Measurements from ENCODE around the gene PLA2G4A. TPM values are rescaled to one million over a fixed set of nuclear protein-coding genes. Genes with fewer than 3 reads are reported as not detected.

PLA2G4A gene
- total RNA-seq, 1 donor from 2014 or later, result 2.8 TPM

DNA sequence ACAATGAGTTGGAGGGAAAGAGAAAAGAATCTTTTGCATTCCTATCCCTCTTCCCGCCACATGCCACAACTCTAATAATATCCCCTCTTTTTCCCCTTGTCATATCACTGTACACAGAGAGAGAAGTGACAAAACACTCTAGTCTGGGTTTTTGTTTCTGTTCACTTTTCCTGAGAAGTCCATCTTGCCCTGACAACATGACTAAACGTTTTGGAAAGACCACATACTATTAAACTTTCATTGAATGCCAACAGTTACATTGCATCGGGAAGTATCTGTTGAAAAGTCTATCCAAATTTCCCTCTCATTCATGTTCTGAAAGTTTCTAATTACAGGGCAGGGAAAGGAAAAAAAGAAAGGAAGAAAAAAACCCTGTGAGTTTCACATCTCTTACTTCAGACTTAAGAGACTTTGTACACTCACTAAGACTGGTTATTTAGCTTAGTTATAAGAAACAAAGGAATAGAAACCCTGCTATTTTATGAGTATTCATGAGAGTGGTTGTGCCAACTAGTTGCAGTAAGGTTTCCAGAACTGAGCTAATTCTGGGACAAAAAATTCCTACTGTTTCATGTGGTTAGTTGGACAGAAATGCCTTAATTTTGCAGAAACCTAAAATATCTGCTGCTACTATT lies 16.9 kb downstream of the PLA2G4A start:
- Mint-ChIP-seq H3K4me1 (ENCODE audit: unreplicated experiment) (peaks cover 4% of the 10 kb centered on the region), H3K4me3 (no peak overlapping the region), H3K9me3 (peaks cover 4% of the 10 kb centered on the region), H3K27ac (no peak overlapping the region), H3K36me3 (no peaks in the 10 kb centered on the region), H3K27me3 (peaks cover 4% of the 10 kb centered on the region)
- no peak for DNase-seq (ENCODE audit: extremely low spot score, unreplicated experiment)
- TF ChIP-seq, protein P1, sequence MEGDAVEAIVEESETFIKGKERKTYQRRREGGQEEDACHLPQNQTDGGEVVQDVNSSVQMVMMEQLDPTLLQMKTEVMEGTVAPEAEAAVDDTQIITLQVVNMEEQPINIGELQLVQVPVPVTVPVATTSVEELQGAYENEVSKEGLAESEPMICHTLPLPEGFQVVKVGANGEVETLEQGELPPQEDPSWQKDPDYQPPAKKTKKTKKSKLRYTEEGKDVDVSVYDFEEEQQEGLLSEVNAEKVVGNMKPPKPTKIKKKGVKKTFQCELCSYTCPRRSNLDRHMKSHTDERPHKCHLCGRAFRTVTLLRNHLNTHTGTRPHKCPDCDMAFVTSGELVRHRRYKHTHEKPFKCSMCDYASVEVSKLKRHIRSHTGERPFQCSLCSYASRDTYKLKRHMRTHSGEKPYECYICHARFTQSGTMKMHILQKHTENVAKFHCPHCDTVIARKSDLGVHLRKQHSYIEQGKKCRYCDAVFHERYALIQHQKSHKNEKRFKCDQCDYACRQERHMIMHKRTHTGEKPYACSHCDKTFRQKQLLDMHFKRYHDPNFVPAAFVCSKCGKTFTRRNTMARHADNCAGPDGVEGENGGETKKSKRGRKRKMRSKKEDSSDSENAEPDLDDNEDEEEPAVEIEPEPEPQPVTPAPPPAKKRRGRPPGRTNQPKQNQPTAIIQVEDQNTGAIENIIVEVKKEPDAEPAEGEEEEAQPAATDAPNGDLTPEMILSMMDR (conservative IDR thresholded peaks at IDR 0.05), result no peak

DNA sequence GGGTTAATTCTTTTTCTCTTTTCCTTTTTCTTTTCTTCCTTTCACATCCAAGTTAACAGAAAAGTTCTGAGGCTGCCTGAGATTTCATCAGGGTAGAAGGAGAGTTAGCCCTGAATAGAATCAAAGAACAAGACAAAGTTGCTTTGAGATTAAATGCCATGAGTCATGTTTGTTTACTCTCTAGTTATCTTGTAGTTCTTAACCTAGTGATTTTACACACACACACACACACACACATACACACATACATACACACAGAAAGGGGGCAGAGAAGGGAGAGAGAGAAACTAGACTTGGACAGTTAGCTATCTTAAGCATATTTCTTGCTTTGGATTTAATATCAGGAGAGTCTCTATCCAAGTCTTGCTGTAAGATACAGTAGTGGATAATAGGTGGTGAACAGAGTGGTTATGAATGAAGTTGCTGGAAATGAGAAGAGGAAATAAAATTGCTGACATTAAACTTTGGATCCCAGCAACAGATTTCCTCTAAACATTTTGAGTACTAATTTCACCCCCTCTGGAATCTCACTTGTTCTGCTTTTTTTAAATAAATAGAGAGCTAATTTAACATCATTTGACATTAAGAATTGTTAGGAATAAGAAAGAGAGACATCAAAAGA lies 19.9 kb downstream of the PLA2G4A start:
- Mint-ChIP-seq H3K27me3 (no peaks in the 10 kb centered on the region), H3K4me3 (no peak overlapping the region), H3K4me1 (ENCODE audit: unreplicated experiment) (no peaks in the 10 kb centered on the region), H3K27ac (no peak overlapping the region), H3K9me3 (no peaks in the 10 kb centered on the region), H3K36me3 (no peaks in the 10 kb centered on the region)
- TF ChIP-seq, protein P1 (conservative IDR thresholded peaks at IDR 0.05), result no peak
- no peak for DNase-seq (ENCODE audit: extremely low spot score, unreplicated experiment)

GRCh38 chr1:186849271-186849671 lies 20.5 kb downstream of the PLA2G4A start:
- no peak overlapping the region for H3K27ac Mint-ChIP-seq
- TF ChIP-seq, protein P1 (conservative IDR thresholded peaks at IDR 0.05), result no peak
- no peak for DNase-seq (ENCODE audit: extremely low spot score, unreplicated experiment)
- H3K4me1 Mint-ChIP-seq (ENCODE audit: unreplicated experiment), result no peaks in the 10 kb centered on the region
- no peak overlapping the region for H3K4me3 Mint-ChIP-seq
- H3K9me3 Mint-ChIP-seq, result no peaks in the 10 kb centered on the region
- H3K36me3 Mint-ChIP-seq, result no peaks in the 10 kb centered on the region
- H3K27me3 Mint-ChIP-seq, result no peaks in the 10 kb centered on the region

GRCh38 chr1:186849826-186850225 lies 21.1 kb downstream of the PLA2G4A start:
- H3K4me3 Mint-ChIP-seq, result no peak overlapping the region
- TF ChIP-seq, protein P1 (conservative IDR thresholded peaks at IDR 0.05), result no peak
- no peak overlapping the region for H3K27ac Mint-ChIP-seq
- no peaks in the 10 kb centered on the region for H3K4me1 Mint-ChIP-seq (ENCODE audit: unreplicated experiment)
- no peaks in the 10 kb centered on the region for H3K36me3 Mint-ChIP-seq
- no peaks in the 10 kb centered on the region for H3K27me3 Mint-ChIP-seq
- DNase-seq (ENCODE audit: extremely low spot score, unreplicated experiment), result no peak
- H3K9me3 Mint-ChIP-seq, result no peaks in the 10 kb centered on the region

DNA sequence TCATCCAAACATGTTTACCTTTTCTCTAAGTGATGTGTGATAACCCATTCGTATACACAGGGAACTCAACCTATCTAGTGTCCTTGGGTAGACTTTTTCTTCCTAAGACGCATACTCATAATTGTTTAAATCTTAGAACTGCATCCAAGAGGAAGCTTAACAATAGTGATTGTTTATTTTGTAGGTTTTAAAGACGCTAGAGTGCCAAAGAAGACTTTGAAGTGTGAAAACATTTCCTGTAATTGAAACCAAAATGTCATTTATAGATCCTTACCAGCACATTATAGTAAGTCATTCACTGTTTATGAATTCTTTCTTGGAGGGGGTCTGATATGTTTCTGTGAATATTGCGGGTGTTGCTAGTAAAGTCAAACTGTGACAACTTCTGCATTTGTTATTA lies 25.4 kb downstream of the PLA2G4A start:
- H3K4me1 Mint-ChIP-seq (ENCODE audit: unreplicated experiment), result no peaks in the 10 kb centered on the region
- no peaks in the 10 kb centered on the region for H3K27me3 Mint-ChIP-seq

More for the DNA sequence above, 25.4 kb downstream of the PLA2G4A start:
- Mint-ChIP-seq H3K9me3 (no peaks in the 10 kb centered on the region), H3K36me3 (no peaks in the 10 kb centered on the region), H3K27ac (no peak overlapping the region), H3K4me3 (no peak overlapping the region)
- DNase-seq (ENCODE audit: extremely low spot score, unreplicated experiment), result no peak
- TF ChIP-seq, protein P1 (conservative IDR thresholded peaks at IDR 0.05), result no peak
